Fibroblast of skin of right quadriceps (primary cell): ENCODE data around the gene KNSTRN.

Experiments used
- DNase-seq: peaks from one replicate; pipeline ENCODE4 v3.0.0-alpha.2; 2013

KNSTRN gene

DNA sequence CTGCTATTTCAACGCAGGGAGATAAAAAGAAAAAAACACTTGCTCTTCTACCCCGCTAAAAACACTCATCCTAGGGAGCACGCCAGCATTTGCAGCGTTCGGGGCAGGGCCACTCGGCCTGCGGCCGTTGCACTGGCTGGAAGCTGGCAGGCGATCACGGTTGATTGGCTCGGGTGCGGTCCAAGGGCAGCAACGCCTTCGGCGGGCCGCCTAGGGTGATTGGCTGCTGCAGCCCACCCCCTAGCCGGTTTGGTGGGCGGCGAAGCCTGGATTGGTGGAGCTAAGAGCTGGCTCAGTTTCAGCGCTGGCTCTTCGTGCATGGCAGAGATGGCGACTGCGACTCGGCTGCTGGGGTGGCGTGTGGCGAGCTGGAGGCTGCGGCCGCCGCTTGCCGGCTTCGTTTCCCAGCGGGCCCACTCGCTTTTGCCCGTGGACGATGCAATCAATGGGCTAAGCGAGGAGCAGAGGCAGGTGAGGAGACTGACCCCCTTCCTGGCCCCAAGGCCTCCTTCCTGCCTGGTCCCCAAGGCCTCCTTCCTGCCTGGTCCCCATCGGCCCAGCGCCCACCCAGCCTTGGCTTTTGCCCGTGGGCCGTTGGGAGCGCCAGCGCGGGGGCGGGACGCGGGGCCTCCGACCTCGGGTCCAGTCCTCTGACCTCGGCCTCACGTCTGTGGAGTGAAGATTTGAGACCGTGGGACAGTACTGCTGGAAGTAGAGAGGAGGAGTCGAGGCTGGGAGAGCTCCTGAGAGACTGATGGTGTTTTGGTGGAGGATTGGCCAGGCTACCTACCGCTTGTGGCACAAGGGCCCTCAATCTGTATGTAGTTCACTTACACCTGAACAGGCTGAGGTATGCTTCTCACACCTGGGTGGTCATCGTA, 23.2 kb downstream of the KNSTRN start, which contains the start of gene IVD:
TSS of gene IVD (plus strand) at position 295 of the 881 bp plus-strand sequence. CDS start at position 328, 33 bp downstream.
- peak; percentile 94 for DNase-seq

DNA sequence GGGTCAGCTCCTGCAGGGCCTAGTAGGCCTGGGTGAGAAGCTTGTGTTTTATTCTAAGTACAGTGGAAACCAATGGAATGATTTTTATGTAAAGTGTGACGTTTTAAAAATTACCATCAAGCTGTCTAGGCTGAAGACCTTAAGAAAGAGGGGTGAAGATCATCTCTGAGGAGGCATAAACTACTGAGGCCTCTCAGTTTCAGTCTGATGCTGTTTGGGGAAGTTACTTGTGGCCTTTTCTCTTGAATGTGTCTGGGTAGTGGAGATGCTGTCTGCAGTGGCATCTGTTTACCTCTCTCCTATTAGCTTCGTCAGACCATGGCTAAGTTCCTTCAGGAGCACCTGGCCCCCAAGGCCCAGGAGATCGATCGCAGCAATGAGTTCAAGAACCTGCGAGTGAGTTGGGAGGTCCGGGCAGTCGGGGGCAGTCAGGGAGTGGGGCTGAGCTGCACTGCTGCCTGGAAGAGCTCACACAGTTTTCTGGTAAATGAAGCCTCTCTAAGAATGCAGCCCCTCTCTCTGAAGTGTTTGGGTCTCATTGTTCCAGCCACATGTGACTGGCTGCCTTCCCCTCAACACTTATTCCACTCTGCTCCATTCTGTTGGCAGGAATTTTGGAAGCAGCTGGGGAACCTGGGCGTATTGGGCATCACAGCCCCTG, 24.9 kb downstream of the KNSTRN start:
- no peak for DNase-seq

DNA sequence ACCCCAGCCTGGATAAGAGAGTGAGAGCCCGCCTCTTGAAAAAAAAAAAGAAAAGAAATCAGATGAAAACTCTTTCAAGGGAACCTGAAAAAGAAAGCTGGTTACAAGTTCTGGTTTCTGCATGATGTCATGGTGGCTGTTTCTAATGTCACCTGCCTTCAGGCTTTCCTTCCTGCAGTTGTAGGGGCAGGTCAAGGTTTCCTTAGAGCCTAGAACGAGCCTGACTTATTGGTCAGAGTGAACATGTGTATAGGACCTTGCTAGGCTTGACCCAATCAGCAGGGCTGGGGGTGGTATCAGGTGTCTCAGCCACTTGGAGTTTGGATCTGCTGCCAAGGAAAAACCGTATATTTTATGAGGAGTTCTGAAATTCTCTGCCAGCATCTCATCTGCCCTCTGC, 26.8 kb downstream of the KNSTRN start:
- no peak for DNase-seq

DNA sequence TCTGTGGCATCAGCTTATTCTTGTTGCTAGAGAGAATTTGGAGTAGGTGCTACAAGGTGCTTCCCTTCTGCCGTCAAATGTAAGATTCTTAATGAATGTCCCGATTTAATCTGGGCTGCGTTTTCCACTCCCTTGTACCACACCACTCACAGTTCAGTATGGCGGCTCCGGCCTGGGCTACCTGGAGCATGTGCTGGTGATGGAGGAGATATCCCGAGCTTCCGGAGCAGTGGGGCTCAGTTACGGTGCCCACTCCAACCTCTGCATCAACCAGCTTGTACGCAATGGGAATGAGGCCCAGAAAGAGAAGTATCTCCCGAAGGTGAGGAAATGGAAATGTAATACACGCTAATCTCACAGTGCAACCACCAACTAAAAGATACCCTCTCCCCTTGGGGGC, 28.0 kb downstream of the KNSTRN start:
- DNase-seq, result no peak

DNA sequence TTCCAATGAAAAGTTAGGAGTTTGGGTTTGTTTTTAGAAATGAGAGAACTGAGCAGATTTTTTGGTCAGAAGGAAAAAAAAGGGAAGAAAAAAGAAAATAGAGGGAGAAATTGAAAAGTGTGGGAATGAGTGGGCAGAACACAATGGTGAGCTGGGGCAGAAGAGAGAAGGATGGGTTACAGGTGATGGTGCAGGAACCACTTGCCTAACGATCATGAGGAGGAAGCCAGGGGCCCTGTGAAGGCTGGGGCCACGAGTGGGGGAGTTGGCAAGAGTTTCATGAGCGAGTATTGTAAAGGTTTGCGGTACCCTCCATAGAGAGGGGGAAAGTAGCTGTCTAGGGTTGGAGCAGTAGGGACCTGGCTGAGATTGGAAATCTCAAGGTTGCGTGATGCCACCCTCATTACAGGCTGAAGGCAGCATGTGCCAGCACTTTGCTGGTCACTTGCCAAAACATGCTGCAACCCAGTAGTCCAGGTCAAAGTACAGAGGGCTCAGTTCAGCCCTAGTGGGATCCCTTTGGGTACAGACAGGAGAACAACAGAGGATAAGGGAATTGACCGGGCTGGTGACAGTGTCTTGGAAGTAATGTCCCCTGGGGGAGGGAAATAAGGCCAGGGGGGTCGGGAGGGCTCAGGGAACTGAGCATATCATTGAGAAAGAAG, 29.7 kb downstream of the KNSTRN start:
- no peak for DNase-seq

DNA sequence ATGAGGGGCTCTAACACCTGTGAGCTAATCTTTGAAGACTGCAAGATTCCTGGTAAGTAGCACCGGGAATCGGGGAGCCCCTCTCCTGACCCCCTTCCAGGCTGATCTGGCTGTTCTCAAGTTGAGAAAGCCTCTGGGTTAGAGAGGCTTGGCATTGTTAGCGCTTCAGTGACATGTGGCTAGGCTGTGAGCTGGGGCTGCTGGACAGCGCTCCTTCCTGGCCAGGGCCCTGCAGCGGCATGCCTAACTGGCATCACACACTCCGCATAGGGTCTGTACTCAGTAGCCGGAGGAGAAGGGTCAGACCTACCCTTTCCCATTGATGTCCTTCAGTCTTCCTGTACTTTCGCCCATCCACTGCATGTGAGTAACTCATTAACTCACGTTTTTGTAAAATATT, 30.5 kb downstream of the KNSTRN start:
- DNase-seq, result no peak

DNA sequence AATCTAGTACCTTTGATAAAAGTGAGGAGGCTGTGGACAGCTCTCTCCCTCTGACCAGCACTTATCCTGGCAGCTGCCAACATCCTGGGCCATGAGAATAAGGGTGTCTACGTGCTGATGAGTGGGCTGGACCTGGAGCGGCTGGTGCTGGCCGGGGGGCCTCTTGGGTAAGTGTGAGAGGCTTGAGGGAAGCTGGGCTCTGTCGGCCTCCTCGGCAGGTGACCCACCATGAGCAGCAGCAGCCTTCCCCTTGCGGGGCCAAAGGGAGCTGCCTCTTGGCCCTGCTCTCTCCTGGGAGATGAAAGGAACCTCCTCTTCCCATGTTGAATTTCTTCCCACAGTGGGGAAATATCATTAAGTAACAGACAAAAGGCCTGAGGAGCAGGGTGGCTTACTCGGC, 32.3 kb downstream of the KNSTRN start:
- no peak for DNase-seq

DNA sequence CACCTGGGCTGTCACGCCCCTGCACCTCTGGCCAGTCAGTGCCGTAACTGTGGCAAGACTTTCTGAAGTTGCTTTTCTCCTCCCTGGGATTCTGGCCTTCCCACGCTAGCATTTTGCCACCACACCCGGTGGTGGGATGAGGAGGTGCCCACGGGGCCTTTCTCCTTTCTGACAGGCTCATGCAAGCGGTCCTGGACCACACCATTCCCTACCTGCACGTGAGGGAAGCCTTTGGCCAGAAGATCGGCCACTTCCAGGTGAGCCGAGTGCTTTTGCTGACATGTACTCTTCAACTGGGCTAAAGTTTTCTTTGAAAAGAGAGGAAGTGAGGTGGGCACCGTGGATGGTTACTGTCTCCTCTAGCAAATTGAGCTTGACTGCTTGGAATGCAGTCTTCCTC, 32.7 kb downstream of the KNSTRN start:
- DNase-seq, result no peak

DNA sequence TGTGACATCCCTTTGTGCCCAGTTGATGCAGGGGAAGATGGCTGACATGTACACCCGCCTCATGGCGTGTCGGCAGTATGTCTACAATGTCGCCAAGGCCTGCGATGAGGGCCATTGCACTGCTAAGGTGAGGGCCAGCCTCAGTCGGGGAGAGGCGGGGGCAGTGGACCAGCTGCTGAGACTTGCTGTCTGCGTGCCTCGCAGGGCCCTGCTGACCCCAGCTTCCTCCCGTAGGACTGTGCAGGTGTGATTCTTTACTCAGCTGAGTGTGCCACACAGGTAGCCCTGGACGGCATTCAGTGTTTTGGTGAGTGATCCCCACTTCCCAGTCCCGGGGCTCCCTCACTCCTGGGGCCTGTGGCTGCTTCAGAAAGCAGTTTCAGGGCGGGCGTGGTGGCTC, 33.5 kb downstream of the KNSTRN start:
- no peak for DNase-seq

DNA sequence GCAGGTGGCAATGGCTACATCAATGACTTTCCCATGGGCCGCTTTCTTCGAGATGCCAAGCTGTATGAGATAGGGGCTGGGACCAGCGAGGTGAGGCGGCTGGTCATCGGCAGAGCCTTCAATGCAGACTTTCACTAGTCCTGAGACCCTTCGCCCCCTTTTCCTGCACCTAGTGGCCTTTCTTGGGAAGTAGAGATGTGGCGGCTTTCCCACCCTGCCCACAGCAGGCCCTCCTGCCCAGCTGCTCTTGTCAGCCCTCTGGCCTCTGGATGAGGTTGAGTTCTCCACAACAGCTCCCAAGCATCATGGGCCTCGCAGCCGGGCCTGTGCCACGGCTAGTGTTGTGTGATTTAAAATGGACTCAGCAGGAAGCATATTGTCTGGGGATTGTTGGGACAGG, 35.6 kb downstream of the KNSTRN start:
- DNase-seq, result no peak

DNA sequence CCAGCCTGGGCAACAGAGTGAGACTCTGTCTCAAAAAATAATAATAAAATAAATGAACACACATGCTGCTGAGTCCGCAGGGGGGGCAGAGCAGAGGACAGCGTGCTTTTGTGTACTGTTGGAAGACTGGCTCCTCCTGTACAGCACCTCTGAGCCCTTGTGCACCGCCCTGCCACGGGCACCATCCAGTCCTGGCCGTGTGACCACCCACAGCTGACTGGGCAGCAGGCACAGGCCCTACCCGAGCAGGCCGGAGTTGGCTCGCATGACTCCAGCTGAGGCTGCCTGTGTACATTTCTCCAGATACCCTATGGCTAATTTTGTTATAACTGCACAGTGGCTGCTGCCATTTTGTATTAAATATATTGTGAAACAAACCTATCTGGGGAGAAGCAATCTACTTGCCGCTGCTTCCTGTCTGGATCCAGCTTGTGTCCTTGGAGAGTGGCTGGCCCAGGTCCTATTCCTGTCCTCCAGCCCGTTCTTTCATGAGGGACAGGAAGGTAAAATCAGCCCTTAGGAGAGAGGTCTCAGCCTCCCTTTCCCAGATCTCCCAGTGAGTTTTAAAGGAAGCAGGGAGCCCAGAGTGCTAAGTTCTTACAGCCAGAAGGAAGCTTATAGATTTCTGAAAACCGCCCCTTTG, 37.7 kb downstream of the KNSTRN start:
- no peak for DNase-seq

DNA sequence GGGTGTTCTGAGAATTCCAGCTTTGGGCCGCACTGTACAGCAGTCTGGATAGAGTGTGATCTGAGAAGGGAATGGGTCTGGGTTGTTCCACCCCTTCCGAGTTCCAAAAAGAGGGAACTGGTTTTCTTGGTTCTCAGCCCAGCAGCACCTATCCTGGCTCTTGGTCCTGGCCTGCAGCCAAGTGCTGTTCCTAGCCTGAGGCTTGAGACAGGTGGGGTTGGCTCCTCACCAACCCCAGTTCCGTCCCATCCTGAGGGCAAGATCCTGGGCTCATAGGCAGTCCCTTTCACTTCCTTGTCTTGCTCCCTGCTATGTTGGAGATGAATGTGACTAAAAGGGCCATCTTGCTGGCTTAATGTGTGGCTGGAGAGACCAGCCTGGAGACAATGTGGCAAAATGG, 38.3 kb downstream of the KNSTRN start:
- no peak for DNase-seq

DNA sequence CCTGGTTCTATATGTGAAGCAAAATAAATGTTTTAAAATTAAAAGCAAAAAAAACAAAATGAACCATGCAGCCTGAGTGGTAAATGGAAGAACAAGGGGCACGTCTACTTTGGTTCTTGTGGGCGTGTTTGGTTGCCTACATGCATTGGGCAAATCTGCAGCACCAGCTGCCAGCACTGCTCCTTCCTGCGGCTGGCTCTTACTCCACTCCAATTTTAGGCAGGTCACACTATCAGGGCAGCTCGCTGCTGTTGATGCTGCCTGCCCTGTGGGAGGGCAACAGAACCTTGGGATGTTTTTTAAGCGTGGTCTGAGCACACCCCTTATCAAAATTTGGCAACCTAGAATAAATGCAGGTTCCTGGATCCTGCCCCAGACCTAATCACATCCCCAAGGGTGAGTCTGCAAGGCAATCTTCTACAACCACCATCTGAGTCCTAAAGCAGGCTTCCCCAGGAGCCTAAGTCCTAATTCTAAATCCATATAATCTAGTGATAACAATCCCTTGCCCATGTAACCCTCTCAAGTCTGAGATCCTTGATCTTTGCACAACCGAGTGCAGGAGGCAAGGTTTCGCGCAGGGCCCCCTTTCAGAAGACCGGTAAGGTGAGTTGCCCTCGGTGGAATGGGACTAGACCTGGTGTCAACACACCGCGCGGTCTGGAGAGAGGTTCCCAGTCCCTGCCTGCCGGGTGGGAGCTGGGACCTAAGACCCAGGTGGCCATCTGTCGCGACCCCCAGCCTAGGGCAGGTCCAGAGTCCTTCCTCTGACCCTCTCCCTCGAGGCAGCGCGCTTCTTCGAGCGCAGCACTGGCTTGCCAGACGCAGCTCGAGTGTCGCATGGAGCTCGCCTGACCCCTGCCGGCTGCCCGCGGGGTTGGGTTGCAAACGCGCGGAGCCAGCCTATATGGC, 39.0 kb downstream of the KNSTRN start:
- peak; percentile 41 for DNase-seq

DNA sequence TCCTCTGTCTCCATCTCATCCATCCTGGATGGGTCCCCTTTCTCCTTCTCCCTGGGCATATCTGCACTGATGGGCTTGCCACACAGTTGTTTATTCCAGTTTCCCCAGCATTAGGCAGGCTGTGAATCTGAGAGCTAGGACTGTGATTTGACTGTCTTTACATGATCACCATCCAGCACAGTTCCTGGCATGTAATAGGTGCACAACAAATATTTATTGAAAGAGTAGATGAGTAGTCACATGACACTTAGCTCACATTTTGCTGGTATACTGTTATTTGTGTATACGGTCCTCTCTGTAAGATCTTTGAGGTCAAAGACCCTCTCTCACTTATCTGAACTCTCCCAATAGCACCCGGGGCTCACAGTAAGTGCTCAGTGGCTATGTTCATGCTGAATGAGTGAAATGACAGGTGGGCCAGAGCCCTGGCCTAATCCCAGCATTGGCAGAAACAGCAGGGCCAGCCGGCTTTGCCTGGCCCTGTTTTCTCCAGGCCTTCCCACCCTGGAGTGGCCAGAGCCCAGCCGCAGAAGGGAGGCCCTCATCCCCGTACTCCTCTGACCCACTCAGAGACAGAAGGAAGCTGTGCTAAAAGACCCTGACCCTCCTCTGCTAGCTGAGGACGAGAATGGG, 42.1 kb downstream of the KNSTRN start:
- DNase-seq, result no peak

DNA sequence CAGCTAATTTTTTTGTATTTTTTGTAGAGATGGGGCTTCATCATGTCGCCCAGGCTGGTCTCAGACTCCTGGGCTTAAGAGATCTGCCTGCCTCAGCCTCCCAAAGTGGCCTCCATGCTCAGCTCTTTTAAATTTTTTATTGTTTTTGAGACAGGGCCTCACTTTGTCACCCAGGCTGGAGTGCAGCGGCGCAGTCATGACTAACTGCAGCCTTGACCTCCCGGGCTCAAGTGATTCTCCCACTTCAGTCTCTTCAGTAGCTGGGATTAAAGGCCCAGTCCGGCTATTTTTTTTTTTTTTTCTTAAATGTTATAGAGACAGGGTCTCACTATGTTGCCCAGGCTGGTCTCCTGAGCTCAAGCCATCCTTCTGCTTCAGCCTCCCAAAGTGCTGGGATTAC, 43.2 kb downstream of the KNSTRN start:
- no peak for DNase-seq

DNA sequence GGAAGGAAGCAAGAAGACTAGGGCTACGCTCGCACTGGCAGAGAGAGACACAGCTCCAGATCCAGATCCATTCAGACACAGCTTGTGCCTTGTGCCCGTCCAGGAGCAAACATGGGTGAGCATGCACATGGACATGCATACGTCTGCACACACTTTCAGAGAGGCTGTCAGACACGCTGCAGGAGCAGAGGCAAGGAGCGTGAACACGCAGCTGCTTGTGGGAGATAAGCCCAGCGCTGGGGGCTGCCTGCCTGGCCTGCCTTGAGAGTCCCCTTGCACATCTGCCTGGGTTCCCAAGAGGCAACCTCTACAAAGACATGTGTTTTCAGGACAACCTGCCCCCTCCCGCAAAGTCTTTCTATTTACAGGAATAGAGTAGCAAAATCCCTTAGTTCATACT, 44.7 kb downstream of the KNSTRN start:
- no peak for DNase-seq

DNA sequence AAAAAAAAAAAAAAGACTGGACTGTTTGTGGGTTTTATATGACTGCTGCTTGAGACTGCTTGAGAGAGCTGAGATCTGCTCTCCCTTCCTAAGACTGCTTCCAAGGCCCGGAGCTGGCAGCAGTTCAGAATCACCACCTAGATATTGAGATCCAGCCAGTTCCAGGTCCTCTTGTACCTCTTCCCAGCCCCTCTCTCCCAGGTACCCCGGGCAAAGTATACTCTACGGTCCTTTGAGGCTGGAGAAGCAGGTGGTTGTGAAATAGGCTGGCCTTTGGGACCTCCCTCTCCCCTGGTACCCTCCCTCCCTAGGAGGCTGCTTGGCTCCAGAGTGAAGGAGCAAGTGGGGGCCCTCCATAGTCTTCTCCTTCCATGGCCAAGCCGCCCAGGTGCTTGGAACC, 45.7 kb downstream of the KNSTRN start:
- DNase-seq, result no peak

DNA sequence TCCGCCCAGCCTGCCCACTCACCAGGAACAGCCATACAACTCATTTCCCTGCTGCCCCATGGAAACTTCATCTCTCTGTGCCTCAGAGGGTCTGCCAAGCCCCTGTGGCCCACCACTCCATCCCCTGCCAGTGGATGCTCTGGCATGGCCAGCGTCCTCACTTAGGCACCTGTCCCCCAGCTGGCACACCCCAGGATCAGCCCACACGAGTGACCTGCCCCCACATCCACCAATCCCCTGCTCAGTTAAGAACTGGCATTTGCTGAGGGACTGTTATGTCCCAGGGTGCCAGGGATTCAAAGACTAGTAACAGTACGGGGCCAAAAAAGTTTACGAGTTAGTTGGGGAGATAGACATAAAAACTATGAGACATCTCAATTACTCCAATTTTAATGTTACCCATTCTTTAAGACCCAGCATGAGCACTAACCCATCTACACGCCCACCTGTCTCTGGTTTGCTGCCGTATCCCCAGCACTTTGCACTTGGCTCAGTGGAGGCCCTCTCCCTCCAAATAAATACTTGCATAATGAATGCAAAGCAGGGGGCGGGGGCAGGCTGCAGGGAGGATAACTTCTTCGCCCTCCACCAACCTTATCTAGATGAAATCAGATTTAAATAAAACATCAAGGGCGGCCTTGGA, 46.7 kb downstream of the KNSTRN start:
- DNase-seq, result no peak

DNA sequence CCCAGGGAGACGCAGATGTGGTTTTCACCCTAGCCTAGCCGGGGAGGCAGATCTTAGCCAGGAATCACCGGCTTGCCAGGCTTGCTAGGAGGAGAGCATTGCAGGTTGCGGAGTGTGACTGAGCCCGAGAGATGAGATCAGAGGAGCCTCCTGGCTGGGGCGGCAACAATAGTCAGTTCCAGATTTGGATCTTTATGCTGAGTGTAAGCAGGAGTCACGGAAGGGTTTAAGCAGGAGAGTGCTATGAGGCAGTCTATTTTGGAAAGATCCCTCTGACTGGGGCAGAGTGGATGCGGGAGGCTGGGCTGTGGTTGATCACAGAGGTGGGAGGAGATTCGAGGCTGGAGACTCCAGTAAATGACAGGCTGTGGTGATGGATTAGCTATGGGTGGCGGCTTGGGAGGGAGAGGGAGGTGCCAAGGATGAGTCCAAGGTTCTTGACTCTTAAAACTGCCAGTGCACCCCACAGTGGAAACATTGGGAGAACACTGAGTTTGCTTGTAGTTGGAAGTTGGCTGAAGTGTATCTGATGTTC, 47.8 kb downstream of the KNSTRN start:
- DNase-seq, result peak; percentile 41

DNA sequence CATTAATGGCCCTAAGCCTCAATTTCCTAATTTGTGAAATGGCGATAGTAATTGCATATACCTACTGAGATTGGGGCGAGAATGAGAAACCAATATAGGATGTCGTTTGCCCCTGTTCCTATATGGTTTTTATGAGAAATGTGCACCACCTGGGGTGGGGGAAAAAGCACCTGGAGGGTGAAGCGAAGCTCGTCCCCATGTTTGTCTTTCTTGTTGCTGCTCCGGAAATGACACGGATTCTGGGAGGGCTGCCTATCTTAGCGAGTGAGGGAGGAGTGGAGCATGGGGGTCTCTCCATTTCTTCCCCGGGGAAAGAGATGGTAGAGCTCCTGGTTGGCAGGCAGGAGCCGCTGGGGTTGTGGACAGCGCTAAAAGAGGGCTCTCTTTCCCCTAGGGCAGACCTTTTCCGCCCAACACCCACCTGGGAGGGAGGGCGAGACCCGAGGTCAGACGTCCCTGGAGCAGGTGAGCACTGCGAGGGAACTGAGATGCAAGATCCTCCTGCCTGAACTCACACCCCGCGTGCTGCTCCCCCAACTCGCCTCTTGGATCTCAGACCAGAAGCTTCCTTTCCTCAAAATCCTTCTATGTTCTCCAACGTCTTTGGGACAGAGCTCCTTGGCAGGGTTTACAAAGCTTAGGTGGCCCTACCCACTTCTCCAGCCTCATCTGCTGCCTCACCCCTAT, 52.6 kb downstream of the KNSTRN start:
- DNase-seq, result no peak
